Mucosa of rectum (tissue), 2 donors: ENCODE results near the gene CCNY.

Experiments used
- H3K27ac ChIP-seq, 2 donors: one replicate each; pipeline ENCODE4 v1.7.0; 2013; ENCODE audit warnings: inconsistent platforms in 2 of 2, low read depth in 2 of 2, low read length in 2 of 2
- H3K27me3 ChIP-seq, 2 donors: one replicate each; pipeline ENCODE4 v1.7.0; 2013; ENCODE audit warnings: low read length in 2 of 2; ENCODE audit not compliant: control insufficient read depth in 2 of 2, insufficient read depth in 2 of 2
- H3K36me3 ChIP-seq, 2 donors: one replicate each; pipeline ENCODE4 v1.7.0; 2013; ENCODE audit warnings: low read length in 2 of 2; ENCODE audit not compliant: control insufficient read depth in 2 of 2, insufficient read depth in 2 of 2
- H3K4me1 ChIP-seq, 2 donors: one replicate each; pipeline ENCODE4 v1.7.0; 2013; ENCODE audit warnings: low read length in 2 of 2, mild to moderate bottlenecking in 1 of 2; ENCODE audit not compliant: control insufficient read depth in 2 of 2, insufficient read depth in 2 of 2
- H3K4me3 ChIP-seq, 2 donors: one replicate each; pipeline ENCODE4 v1.7.0; 2013; ENCODE audit warnings: low read length in 2 of 2
- H3K9ac ChIP-seq, 2 donors: one replicate each; pipeline ENCODE4 v1.7.0; 2013; ENCODE audit warnings: low read length in 2 of 2, low read depth in 1 of 2, mild to moderate bottlenecking in 1 of 2
- H3K9me3 ChIP-seq, 2 donors: one replicate each; pipeline ENCODE4 v1.7.0; 2013; ENCODE audit warnings: low read length in 2 of 2; ENCODE audit not compliant: control insufficient read depth in 2 of 2
- donor health status: healthy.
- donor health status: Normal muscosa, but diverticular disease.

Gene CCNY

GRCh38 chr10:35574924-35575352 lies 238.6 kb downstream of the CCNY start:
- H3K27ac ChIP-seq, result no peak overlapping the region
- H3K9me3 ChIP-seq, result no peaks in the 10 kb centered on the region
- peaks cover 5 to 7% of the 10 kb centered on the region in 2 donors for H3K36me3 ChIP-seq
- H3K4me1 ChIP-seq, result no peaks in the 10 kb centered on the region
- no peaks in the 10 kb centered on the region for H3K27me3 ChIP-seq
- H3K9ac ChIP-seq, result no peak overlapping the region
- H3K4me3 ChIP-seq, result no peak overlapping the region

- H3K4me1 ChIP-seq, result no peaks in the 10 kb centered on the region
- H3K36me3 ChIP-seq, result peaks cover 3 to 5% of the 10 kb centered on the region in 2 donors
- no peaks in the 10 kb centered on the region for H3K27me3 ChIP-seq
- no peak overlapping the region for H3K9ac ChIP-seq
- H3K4me3 ChIP-seq, result no peak overlapping the region
- no peaks in the 10 kb centered on the region for H3K9me3 ChIP-seq
- H3K27ac ChIP-seq, result no peak overlapping the region
These were observed 239.3 kb downstream of the CCNY start for GRCh38 chr10:35575640-35576039.

- Histone ChIP-seq H3K27me3 (no peaks in the 10 kb centered on the region), H3K4me1 (no peaks in the 10 kb centered on the region), H3K4me3 (no peak overlapping the region), H3K9me3 (no peaks in the 10 kb centered on the region), H3K9ac (no peak overlapping the region), H3K27ac (no peak overlapping the region), H3K36me3 (peaks cover 2 to 5% of the 10 kb centered on the region in 2 donors)
These were observed 240.4 kb downstream of the CCNY start for GRCh38 chr10:35576730-35577129.

GRCh38 chr10:35577926-35578617 lies 241.8 kb downstream of the CCNY start:
- Histone ChIP-seq H3K27ac (no peak overlapping the region), H3K27me3 (no peaks in the 10 kb centered on the region), H3K4me3 (no peak overlapping the region), H3K36me3 (peaks cover 0 to 2% of the 10 kb centered on the region in 2 donors), H3K4me1 (no peaks in the 10 kb centered on the region), H3K9ac (no peak overlapping the region), H3K9me3 (no peaks in the 10 kb centered on the region)

- Histone ChIP-seq H3K36me3 (peaks cover 0 to 2% of the 10 kb centered on the region in 2 donors), H3K9me3 (no peaks in the 10 kb centered on the region), H3K27ac (no peak overlapping the region), H3K9ac (no peak overlapping the region), H3K4me3 (no peak overlapping the region), H3K4me1 (no peaks in the 10 kb centered on the region), H3K27me3 (no peaks in the 10 kb centered on the region)
These were observed 242.3 kb downstream of the CCNY start for GRCh38 chr10:35578618-35578956.

- no peak overlapping the region for H3K27ac ChIP-seq
- H3K9me3 ChIP-seq, result no peaks in the 10 kb centered on the region
- no peak overlapping the region for H3K9ac ChIP-seq
- no peaks in the 10 kb centered on the region for H3K4me1 ChIP-seq
- H3K4me3 ChIP-seq, result no peak overlapping the region
- H3K27me3 ChIP-seq, result no peaks in the 10 kb centered on the region
- H3K36me3 ChIP-seq, result peaks cover 0 to 2% of the 10 kb centered on the region in 2 donors
These were observed 242.8 kb downstream of the CCNY start for GRCh38 chr10:35579116-35579515.

GRCh38 chr10:35579726-35580422 lies 243.6 kb downstream of the CCNY start:
- H3K27me3 ChIP-seq, result no peaks in the 10 kb centered on the region
- no peak overlapping the region for H3K9ac ChIP-seq
- H3K4me1 ChIP-seq, result no peaks in the 10 kb centered on the region
- H3K36me3 ChIP-seq, result peaks cover 0 to 2% of the 10 kb centered on the region in 2 donors
- H3K9me3 ChIP-seq, result no peaks in the 10 kb centered on the region
- H3K4me3 ChIP-seq, result no peak overlapping the region
- no peak overlapping the region for H3K27ac ChIP-seq

- Histone ChIP-seq H3K9ac (no peak overlapping the region), H3K36me3 (peaks cover 0 to 2% of the 10 kb centered on the region in 2 donors), H3K27ac (no peak overlapping the region), H3K4me3 (no peak overlapping the region), H3K9me3 (no peaks in the 10 kb centered on the region), H3K4me1 (no peaks in the 10 kb centered on the region), H3K27me3 (no peaks in the 10 kb centered on the region)
These were observed 244.1 kb downstream of the CCNY start for GRCh38 chr10:35580423-35580770.

GRCh38 chr10:35581655-35582054 lies 245.3 kb downstream of the CCNY start:
- Histone ChIP-seq H3K27me3 (no peaks in the 10 kb centered on the region), H3K27ac (no peak overlapping the region), H3K9me3 (no peaks in the 10 kb centered on the region), H3K36me3 (no peaks in the 10 kb centered on the region), H3K4me1 (no peaks in the 10 kb centered on the region), H3K9ac (no peak overlapping the region), H3K4me3 (no peak overlapping the region)

- no peak overlapping the region for H3K9ac ChIP-seq
- H3K4me3 ChIP-seq, result no peak overlapping the region
- H3K27ac ChIP-seq, result no peak overlapping the region
- no peaks in the 10 kb centered on the region for H3K27me3 ChIP-seq
- H3K36me3 ChIP-seq, result no peaks in the 10 kb centered on the region
- H3K9me3 ChIP-seq, result no peaks in the 10 kb centered on the region
- H3K4me1 ChIP-seq, result no peaks in the 10 kb centered on the region
These were observed 248.6 kb downstream of the CCNY start for GRCh38 chr10:35584946-35585345.
